Esophagus (tissue), 2 donors: ENCODE results near the gene ACACB. TPM values are rescaled to one million over a fixed set of nuclear protein-coding genes. Genes with fewer than 3 reads are reported as not detected.

Experiments used
- H3K27ac ChIP-seq, 2 donors: one replicate each; pipeline ENCODE4 v1.5.1; 2013; ENCODE audit warnings: low read depth in 2 of 2, mild to moderate bottlenecking in 2 of 2, inconsistent platforms in 1 of 2, low read length in 1 of 2, moderate library complexity in 1 of 2
- H3K27me3 ChIP-seq, 2 donors: one replicate each; pipeline ENCODE4 v1.6.1; 2013; ENCODE audit warnings: low read length in 2 of 2, control low read depth in 1 of 2, mild to moderate bottlenecking in 1 of 2; ENCODE audit not compliant: insufficient read depth in 2 of 2, control insufficient read depth in 1 of 2
- H3K36me3 ChIP-seq, 2 donors: one replicate each; pipeline ENCODE4 v1.6.1; 2013; ENCODE audit warnings: low read length in 1 of 2; ENCODE audit not compliant: control insufficient read depth in 2 of 2, insufficient read depth in 2 of 2
- H3K4me1 ChIP-seq, 2 donors: one replicate each; pipeline ENCODE4 v1.6.1; 2013; ENCODE audit warnings: low read length in 1 of 2; ENCODE audit not compliant: control insufficient read depth in 2 of 2, insufficient read depth in 2 of 2
- H3K4me3 ChIP-seq, 2 donors: one replicate each; pipeline ENCODE4 v1.5.1; 2013; ENCODE audit warnings: low read length in 2 of 2, mild to moderate bottlenecking in 2 of 2, low read depth in 1 of 2, moderate library complexity in 1 of 2
- H3K9me3 ChIP-seq, 2 donors: one replicate each; pipeline ENCODE4 v1.6.1; 2013; ENCODE audit warnings: mild to moderate bottlenecking in 2 of 2, low read depth in 1 of 2, low read length in 1 of 2, moderate library complexity in 1 of 2; ENCODE audit not compliant: control insufficient read depth in 2 of 2, insufficient read depth in 1 of 2
- WGBS, 2 donors: extraction: QIAGEN DNeasy Blood & Tissue Kit; methylation state at CpG; one replicate each; pipeline ENCODE4 v1.1.7; 2013; 5-methylcytosine and 5-hydroxymethylcytosine counted together
- polyA plus RNA-seq, 2 donors: library from polyadenylated mRNA; stranded (reverse); fragments of 200-250 nt; gene quantifications; one replicate each; pipeline ENCODE4 v1.2.3, GENCODE V29; 2013
- donor health status: healthy with polysubstance abuse.
- donor health status: Bipolar disorder and iron deficiency.

ACACB gene
- polyA plus RNA-seq, 2 donors = 8.6 to 18.2 TPM

GRCh38 chr12:109302770-109303169 lies 186.4 kb downstream of the ACACB start:
- Histone ChIP-seq H3K4me3 (no peak overlapping the region), H3K36me3 (no peaks in the 10 kb centered on the region), H3K9me3 (no peaks in the 10 kb centered on the region), H3K27me3 (no peaks in the 10 kb centered on the region), H3K27ac (no peak overlapping the region), H3K4me1 (no peaks in the 10 kb centered on the region)
- 60 to 63% methylated on average over 5 of the region's 5 CpGs for WGBS, 2 donors

GRCh38 chr12:109304485-109304884 lies 188.1 kb downstream of the ACACB start:
- no peaks in the 10 kb centered on the region for H3K36me3 ChIP-seq
- no peak overlapping the region for H3K27ac ChIP-seq
- H3K27me3 ChIP-seq = no peaks in the 10 kb centered on the region
- H3K9me3 ChIP-seq = no peaks in the 10 kb centered on the region
- peaks cover 0 to 2% of the 10 kb centered on the region in 2 donors for H3K4me1 ChIP-seq
- WGBS, 2 donors = 48 to 57% methylated on average over 8 of the region's 8 CpGs
- H3K4me3 ChIP-seq = no peak overlapping the region

- Histone ChIP-seq H3K4me1 (peaks cover 3 to 6% of the 10 kb centered on the region in 2 donors), H3K4me3 (no peak overlapping the region), H3K36me3 (no peaks in the 10 kb centered on the region), H3K27me3 (peaks cover 0 to 2% of the 10 kb centered on the region in 2 donors), H3K9me3 (no peaks in the 10 kb centered on the region), H3K27ac (no peak overlapping the region)
- WGBS, 2 donors = 71 to 74% methylated on average over 6 of the region's 6 CpGs
These were observed 189.2 kb downstream of the ACACB start for GRCh38 chr12:109305547-109305946.

GRCh38 chr12:109307051-109307450 lies 190.7 kb downstream of the ACACB start:
- H3K27me3 ChIP-seq = peaks cover 0 to 2% of the 10 kb centered on the region in 2 donors
- peaks cover 3 to 6% of the 10 kb centered on the region in 2 donors for H3K4me1 ChIP-seq
- no peak overlapping the region for H3K4me3 ChIP-seq
- H3K36me3 ChIP-seq = no peaks in the 10 kb centered on the region
- WGBS, 2 donors = 69% methylated on average over 9 of the region's 9 CpGs
- no peaks in the 10 kb centered on the region for H3K9me3 ChIP-seq
- H3K27ac ChIP-seq = no peak overlapping the region

GRCh38 chr12:109308534-109309380 lies 192.4 kb downstream of the ACACB start, which contains the start of gene FOXN4:
Gene FOXN4, minus strand, starts transcription at chr12:109309284. Its CDS starts 963 bp downstream, at chr12:109308321.
- peak within 1 kb of the TSS; percentile 27 to 52 for H3K4me3 ChIP-seq
- H3K27me3 ChIP-seq = peaks cover 0 to 2% of the 10 kb centered on the region in 2 donors
- 10 to 12% methylated on average over 36 to 43 of the region's 43 CpGs for whole genome bisulfite sequencing, 2 donors
- H3K4me1 ChIP-seq = peaks cover 3 to 6% of the 10 kb centered on the region in 2 donors
- no peaks in the 10 kb centered on the region for H3K36me3 ChIP-seq
- no peaks in the 10 kb centered on the region for H3K9me3 ChIP-seq
- H3K27ac ChIP-seq = no peak within 1 kb of the TSS

GRCh38 chr12:109309381-109310246 lies 193.2 kb downstream of the ACACB start:
- H3K36me3 ChIP-seq = no peaks in the 10 kb centered on the region
- 0 to 1% methylated on average over 39 to 99 of the region's 99 CpGs for whole genome bisulfite sequencing, 2 donors

GRCh38 chr12:109310247-109311125 lies 194.1 kb downstream of the ACACB start:
- Histone ChIP-seq H3K36me3 (no peaks in the 10 kb centered on the region), H3K4me1 (peaks cover 3 to 6% of the 10 kb centered on the region in 2 donors), H3K27ac (no peak overlapping the region), H3K27me3 (peaks cover 0 to 2% of the 10 kb centered on the region in 2 donors), H3K9me3 (no peaks in the 10 kb centered on the region), H3K4me3 (peak overlapping the region; percentile 27 to 52)
- 7 to 8% methylated on average over 33 of the region's 33 CpGs for WGBS, 2 donors

More at GRCh38 chr12:109309381-109310246, 193.2 kb downstream of the ACACB start:
- Histone ChIP-seq H3K4me1 (peaks cover 3 to 6% of the 10 kb centered on the region in 2 donors), H3K27ac (no peak overlapping the region), H3K27me3 (peaks cover 0 to 2% of the 10 kb centered on the region in 2 donors), H3K4me3 (peak overlapping the region; percentile 27 to 52), H3K9me3 (no peaks in the 10 kb centered on the region)
